Activated naive CD8-positive, alpha-beta T cell (primary cell): ENCODE data around the gene GPAT3.
"Not testable (repeated sequence)": the region's sequence is repeated elsewhere in the genome, so short reads cannot be mapped to it uniquely, and the experiment has no call there.

ENCODE experiments used
- H3K27ac Mint-ChIP-seq: one replicate; pipeline ENCODE4 v1.8.0; 2021; ENCODE audit warnings: mixed read lengths
- H3K27me3 Mint-ChIP-seq: one replicate; pipeline ENCODE4 v1.8.0; 2021; ENCODE audit warnings: mixed read lengths
- H3K36me3 Mint-ChIP-seq: one replicate; pipeline ENCODE4 v1.8.0; 2021; ENCODE audit warnings: mixed read lengths
- H3K4me1 Mint-ChIP-seq: one replicate; pipeline ENCODE4 v1.8.0; 2021; ENCODE audit warnings: low read depth, mixed read lengths
- H3K4me3 Mint-ChIP-seq: one replicate; pipeline ENCODE4 v1.8.0; 2021; ENCODE audit warnings: mild to moderate bottlenecking, mixed read lengths
- H3K9me3 Mint-ChIP-seq: one replicate; pipeline ENCODE4 v1.8.0; 2021; ENCODE audit warnings: low read depth, mixed read lengths

The GPAT3 gene

DNA sequence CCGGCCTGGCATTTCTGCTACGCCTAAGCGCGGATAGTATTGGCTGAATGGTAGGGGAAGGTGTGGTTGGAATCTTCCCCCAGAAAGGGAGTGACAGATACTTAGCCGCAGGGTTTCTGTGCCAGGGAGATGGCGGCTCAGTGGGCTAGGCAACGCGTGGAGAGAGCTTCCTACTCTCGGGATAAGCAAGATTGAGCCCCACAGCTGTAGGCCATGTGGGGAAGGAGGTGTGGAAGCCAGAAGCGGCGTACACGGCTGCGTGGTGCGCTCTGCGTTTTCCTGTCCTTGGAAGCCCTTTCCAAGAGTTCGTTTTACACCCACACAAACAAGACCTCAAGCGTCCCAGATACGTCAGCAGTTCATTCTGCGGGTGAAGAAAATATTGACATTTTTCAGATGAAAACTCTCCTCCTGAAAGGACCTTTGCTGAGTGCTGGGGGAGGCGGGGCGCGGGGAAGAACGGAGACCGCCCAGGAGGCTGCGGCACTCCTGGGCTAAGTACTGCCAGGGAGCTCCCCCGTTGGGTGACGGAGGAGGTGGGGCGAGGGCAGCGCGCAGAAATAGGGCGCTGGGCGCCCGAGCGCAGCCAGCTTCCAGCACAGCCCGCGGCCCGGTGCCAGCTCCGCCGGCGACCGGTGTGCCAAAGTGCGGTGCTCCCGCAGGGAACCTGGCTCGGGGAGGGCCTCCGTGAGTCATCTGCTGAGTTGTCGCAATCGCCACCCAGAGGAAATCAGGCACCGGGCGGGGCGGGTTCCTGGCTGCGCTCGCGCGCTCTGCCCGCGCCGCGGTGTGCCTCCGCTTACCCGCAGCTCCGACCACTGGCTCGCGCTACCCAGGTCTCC, at the start of gene GPAT3:
Gene GPAT3 (plus strand): TSS at position 589 of the 842 bp plus-strand sequence. CDS start 515 bp downstream, outside the sequence.
- Mint-ChIP-seq H3K27me3 (peaks cover 12% of the 10 kb centered on the region), H3K4me1 (peaks cover 17% of the 10 kb centered on the region), H3K36me3 (no peaks in the 10 kb centered on the region)

GRCh38 chr4:83486457-83487129, 49.3 kb upstream of the GPAT3 start:
- no peaks in the 10 kb centered on the region for H3K36me3 Mint-ChIP-seq
- H3K9me3 Mint-ChIP-seq = no peaks in the 10 kb centered on the region
- H3K4me1 Mint-ChIP-seq = peaks cover 25% of the 10 kb centered on the region
- H3K27me3 Mint-ChIP-seq = no peaks in the 10 kb centered on the region
- H3K4me3 Mint-ChIP-seq = no peak overlapping the region
- peak overlapping the region; percentile 69 for H3K27ac Mint-ChIP-seq

More for the DNA sequence above, at the start of gene GPAT3:
- Mint-ChIP-seq H3K4me3 (peak within 1 kb of the TSS; percentile 91), H3K9me3 (no peaks in the 10 kb centered on the region), H3K27ac (peak within 1 kb of the TSS; percentile 59)

DNA sequence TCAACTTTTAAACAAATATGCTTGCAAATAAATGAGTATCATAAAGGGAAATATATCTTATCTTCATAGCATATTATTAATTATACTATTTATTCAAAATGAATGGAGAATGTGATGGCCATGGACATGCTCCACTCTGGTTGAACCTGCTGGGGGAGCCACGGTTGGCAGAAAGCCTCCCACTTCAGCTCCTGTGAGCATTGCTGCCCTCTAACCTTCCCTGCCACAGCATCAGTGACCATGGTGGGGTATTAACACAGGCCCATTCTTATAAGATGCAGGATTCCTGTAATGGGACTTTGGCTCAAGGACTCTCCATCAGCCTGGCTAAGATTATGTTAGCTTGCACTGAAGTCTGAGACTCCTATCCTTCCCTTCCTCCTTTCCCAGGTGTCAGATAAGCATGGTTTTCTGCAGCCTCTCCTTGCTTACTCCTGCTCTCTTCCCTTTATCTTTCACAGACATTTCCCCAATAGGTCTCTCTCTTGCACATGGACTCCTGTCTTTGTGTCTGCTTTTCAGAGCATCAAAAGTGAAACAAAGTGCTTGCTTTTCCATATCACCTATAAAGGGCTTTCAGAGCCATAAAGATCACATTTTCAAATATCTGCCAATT, 46.1 kb upstream of the GPAT3 start:
- H3K4me1 Mint-ChIP-seq = peaks cover 6% of the 10 kb centered on the region
- no peak overlapping the region for H3K27ac Mint-ChIP-seq
- H3K27me3 Mint-ChIP-seq = no peaks in the 10 kb centered on the region
- no peak overlapping the region for H3K4me3 Mint-ChIP-seq
- no peaks in the 10 kb centered on the region for H3K9me3 Mint-ChIP-seq
- H3K36me3 Mint-ChIP-seq = no peaks in the 10 kb centered on the region

DNA sequence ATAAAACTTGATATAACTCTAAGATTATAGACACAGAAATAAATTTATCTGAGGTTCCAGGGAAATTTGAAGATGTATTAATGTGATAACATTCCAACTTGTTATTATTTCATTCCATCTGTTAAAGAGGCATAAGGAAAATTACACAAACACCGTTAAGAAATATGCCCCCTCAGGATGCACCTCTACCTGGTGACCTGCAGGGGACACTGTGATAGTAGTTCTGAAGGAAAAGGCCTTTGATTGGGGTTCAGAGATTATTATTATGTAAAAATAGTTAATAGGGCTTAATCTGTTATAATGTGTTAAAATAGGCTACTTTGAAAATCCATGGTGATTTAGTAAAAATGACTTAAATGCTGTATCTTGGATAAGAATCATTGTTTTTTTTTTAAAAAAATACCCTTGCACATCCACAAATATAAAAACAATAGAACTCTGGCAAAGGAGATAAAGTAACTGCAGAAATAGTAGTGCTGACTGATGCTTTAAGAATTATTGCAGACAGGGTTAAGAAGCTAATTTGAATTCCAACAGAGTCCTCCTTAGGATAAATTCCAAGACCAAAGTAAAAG, 44.9 kb upstream of the GPAT3 start:
- Mint-ChIP-seq H3K4me1 (peaks cover 2% of the 10 kb centered on the region), H3K27me3 (no peaks in the 10 kb centered on the region), H3K36me3 (no peaks in the 10 kb centered on the region), H3K9me3 (no peaks in the 10 kb centered on the region), H3K4me3 (no peak overlapping the region), H3K27ac (no peak overlapping the region)

DNA sequence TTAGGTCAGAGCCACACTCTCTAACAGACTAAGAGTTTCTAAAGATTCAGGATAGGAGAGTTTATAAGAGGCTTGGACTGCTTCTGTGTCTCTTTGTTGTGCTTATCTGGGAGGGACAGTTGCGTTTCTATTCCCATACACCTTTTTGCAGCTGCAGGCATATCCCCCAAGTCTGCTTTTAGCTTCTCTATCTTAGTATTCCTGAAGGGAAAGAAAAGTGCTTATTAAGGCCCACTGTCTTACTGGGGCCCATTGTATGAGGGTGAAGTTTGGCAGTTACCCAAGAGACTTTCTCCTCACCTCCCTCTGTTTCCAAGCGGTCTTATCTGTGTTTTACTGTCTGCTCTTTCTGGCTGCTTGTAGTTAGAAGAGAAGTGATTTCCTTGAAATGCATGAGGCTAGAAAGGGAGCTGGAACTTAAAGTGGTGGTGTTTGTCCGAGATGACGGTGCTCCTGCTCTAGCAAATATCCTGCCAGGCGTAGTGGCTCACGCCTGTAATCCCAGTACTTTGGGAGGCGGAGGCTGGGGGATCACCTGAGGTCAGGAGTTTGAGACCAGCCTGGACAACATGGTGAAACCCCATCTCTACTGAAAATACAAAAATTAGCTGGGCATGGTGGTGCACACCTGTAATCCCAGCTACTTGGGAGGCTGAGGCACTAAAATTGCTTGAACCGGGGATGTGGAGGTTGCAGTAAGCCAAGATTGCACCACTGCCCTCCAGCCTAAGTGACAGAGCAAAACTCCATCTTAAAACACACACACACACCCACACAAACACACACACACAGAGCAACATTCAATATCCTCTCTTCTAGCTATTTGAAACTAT, 39.6 kb upstream of the GPAT3 start:
- H3K27ac Mint-ChIP-seq, H3K9me3 Mint-ChIP-seq, H3K4me3 Mint-ChIP-seq, H3K4me1 Mint-ChIP-seq, H3K27me3 Mint-ChIP-seq, H3K36me3 Mint-ChIP-seq: not testable (repeated sequence)

- H3K9me3 Mint-ChIP-seq = no peaks in the 10 kb centered on the region
- no peak overlapping the region for H3K4me3 Mint-ChIP-seq
- H3K27me3 Mint-ChIP-seq = no peaks in the 10 kb centered on the region
- no peak overlapping the region for H3K27ac Mint-ChIP-seq
- H3K4me1 Mint-ChIP-seq = no peaks in the 10 kb centered on the region
- H3K36me3 Mint-ChIP-seq = no peaks in the 10 kb centered on the region
These were observed 37.7 kb upstream of the GPAT3 start for GRCh38 chr4:83498187-83498586.

GRCh38 chr4:83501671-83502070, 34.2 kb upstream of the GPAT3 start:
- H3K36me3 Mint-ChIP-seq, H3K27ac Mint-ChIP-seq, H3K27me3 Mint-ChIP-seq, H3K9me3 Mint-ChIP-seq, H3K4me3 Mint-ChIP-seq: not testable (repeated sequence)
- H3K4me1 Mint-ChIP-seq = peaks cover 17% of the 10 kb centered on the region

GRCh38 chr4:83503974-83504373, 31.9 kb upstream of the GPAT3 start:
- H3K4me1 Mint-ChIP-seq = peaks cover 17% of the 10 kb centered on the region
- H3K27ac Mint-ChIP-seq = peak overlapping the region; percentile 51
- H3K9me3 Mint-ChIP-seq = no peaks in the 10 kb centered on the region
- H3K36me3 Mint-ChIP-seq = no peaks in the 10 kb centered on the region
- no peak overlapping the region for H3K4me3 Mint-ChIP-seq
- no peaks in the 10 kb centered on the region for H3K27me3 Mint-ChIP-seq

- H3K4me1 Mint-ChIP-seq = peaks cover 17% of the 10 kb centered on the region
- H3K27ac Mint-ChIP-seq = peak overlapping the region; percentile 5
- no peaks in the 10 kb centered on the region for H3K36me3 Mint-ChIP-seq
- no peaks in the 10 kb centered on the region for H3K9me3 Mint-ChIP-seq
- no peak overlapping the region for H3K4me3 Mint-ChIP-seq
- H3K27me3 Mint-ChIP-seq = no peaks in the 10 kb centered on the region
These were observed 31.4 kb upstream of the GPAT3 start for GRCh38 chr4:83504503-83504902.

DNA sequence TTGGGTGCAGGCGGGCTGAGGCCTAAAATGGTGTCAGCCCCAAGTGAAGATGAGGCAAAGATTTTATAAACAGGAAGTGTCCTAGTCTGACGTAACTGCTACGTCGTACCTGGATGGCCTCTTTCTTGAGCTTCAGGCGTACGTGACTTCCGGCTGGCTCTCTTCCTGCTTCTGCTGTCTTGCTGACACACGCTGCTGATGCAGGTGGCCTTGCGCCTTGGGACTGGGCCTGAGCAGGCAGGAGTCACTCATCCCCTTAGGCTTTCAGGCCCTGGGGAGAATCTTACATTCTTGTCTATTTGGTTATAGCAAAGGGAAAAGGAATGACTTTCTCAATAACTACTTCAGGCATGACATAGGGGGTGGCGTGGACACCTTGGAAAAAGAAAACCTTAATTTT, 30.9 kb upstream of the GPAT3 start:
- H3K4me3 Mint-ChIP-seq = no peak overlapping the region
- no peaks in the 10 kb centered on the region for H3K27me3 Mint-ChIP-seq
- H3K4me1 Mint-ChIP-seq = peaks cover 17% of the 10 kb centered on the region
- H3K9me3 Mint-ChIP-seq = no peaks in the 10 kb centered on the region
- no peak overlapping the region for H3K27ac Mint-ChIP-seq
- no peaks in the 10 kb centered on the region for H3K36me3 Mint-ChIP-seq

GRCh38 chr4:83509156-83509585, 26.7 kb upstream of the GPAT3 start:
- not testable (repeated sequence) for H3K27ac Mint-ChIP-seq, H3K4me3 Mint-ChIP-seq

GRCh38 chr4:83510442-83510841, 25.5 kb upstream of the GPAT3 start:
- Mint-ChIP-seq H3K4me1 (no peaks in the 10 kb centered on the region), H3K27me3 (no peaks in the 10 kb centered on the region), H3K9me3 (no peaks in the 10 kb centered on the region), H3K36me3 (no peaks in the 10 kb centered on the region), H3K4me3 (no peak overlapping the region), H3K27ac (no peak overlapping the region)

More at GRCh38 chr4:83509156-83509585, 26.7 kb upstream of the GPAT3 start:
- H3K4me1 Mint-ChIP-seq, H3K36me3 Mint-ChIP-seq, H3K9me3 Mint-ChIP-seq, H3K27me3 Mint-ChIP-seq: not testable (repeated sequence)

DNA sequence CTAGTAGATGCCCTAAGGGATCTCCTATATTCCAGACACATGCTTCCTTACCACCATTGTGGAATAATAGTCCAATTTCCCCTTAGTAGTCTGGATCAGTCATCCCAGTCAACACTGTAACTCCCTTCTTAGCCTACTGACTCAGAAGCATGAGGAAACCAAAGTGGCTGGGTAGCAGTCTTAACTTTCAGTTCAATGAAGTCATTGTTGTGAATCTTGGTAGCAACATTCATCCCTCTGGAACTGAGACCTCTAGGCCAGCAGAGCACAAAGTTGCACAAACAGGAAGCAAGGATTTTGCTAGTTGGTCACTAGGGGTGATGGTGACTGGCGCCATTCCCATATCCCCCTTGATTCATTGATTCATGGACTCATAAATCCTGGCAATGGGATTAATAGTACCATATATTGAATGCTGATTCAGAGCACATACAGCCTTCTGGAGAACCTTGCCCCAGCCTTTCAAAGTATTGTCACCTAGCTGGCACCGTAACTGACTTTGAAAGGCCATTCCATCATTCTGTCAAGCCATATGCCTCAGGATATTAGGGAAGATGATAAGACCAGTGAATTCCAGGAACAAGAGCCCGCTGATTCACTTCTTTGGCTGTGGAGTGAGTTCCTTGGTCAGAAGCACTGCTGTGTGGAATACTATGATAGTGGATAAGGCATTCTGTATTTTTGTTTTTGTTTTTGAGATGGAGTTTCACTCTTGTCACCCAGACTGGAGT, 19.7 kb upstream of the GPAT3 start:
- H3K36me3 Mint-ChIP-seq = no peaks in the 10 kb centered on the region
- H3K4me1 Mint-ChIP-seq = no peaks in the 10 kb centered on the region
- no peak overlapping the region for H3K27ac Mint-ChIP-seq
- H3K27me3 Mint-ChIP-seq = no peaks in the 10 kb centered on the region
- H3K9me3 Mint-ChIP-seq = no peaks in the 10 kb centered on the region
- no peak overlapping the region for H3K4me3 Mint-ChIP-seq

DNA sequence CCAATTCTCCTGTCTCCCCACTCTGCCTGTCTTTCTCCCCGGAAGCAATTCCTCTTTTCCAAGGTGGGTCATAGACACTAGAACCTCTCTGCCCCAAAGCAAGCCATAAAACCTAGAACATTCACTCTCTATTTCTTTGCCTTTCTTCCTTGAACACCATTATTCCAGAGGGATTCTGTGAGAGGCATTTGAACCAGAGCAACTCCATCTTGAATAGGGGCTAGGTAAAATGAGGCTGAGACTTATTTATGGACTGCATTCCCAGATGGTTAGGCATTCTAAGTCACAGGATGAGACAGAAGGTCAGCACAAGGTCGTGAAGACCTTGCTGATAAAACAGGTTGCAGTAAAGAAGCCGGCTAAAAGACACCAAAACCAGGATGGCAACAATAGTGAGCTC, 13.7 kb upstream of the GPAT3 start:
- H3K9me3 Mint-ChIP-seq = no peaks in the 10 kb centered on the region
- H3K27ac Mint-ChIP-seq = no peak overlapping the region
- H3K4me1 Mint-ChIP-seq = no peaks in the 10 kb centered on the region
- H3K27me3 Mint-ChIP-seq = peaks cover 2% of the 10 kb centered on the region
- peaks cover 6% of the 10 kb centered on the region for H3K36me3 Mint-ChIP-seq
- H3K4me3 Mint-ChIP-seq = no peak overlapping the region
